ENCODE measurements around the gene SPATA20.

SPATA20 gene

DNA sequence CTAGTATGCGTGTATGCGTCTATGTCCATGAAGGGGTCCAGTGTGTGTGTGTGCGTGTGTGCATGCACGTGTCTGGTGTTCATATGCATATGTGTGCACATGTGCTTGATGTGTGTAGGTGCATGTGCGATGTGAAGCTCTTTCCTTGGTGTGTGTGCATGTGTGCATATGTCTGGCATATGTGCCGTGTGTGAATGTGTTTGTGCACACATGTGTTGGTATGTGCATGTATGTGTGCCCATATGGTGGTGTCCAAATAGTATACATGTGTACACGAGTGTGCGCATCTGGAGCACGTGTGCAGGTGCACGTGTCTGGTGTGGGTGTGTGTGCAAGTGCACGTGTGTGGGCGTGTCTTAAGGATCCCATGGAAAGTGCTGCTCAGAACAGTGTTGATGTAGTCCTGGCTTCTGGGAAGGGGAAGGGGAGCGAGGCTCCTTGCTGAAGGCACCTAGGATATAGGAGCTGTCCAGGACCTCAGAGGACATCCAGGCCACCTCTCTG is 30.5 kb downstream of the SPATA20 start:
- DNase-seq (ENCODE audit: low read depth in 2 of 2), result no peak

DNA sequence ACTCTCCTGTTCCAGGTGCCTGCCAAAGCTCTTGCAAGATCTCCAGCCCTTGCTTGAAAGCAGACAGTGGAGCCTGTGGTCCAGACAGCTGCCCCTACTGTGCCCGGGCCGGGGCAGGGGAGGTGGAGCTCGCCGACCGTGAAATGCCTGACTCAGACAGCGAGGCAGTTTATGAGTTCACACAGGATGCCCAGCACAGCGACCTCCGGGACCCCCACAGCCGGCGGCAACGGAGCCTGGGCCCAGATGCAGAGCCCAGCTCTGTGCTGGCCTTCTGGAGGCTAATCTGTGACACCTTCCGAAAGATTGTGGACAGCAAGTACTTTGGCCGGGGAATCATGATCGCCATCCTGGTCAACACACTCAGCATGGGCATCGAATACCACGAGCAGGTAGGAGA is 31.2 kb downstream of the SPATA20 start:
- no peak for DNase-seq (ENCODE audit: low read depth in 2 of 2)

DNA sequence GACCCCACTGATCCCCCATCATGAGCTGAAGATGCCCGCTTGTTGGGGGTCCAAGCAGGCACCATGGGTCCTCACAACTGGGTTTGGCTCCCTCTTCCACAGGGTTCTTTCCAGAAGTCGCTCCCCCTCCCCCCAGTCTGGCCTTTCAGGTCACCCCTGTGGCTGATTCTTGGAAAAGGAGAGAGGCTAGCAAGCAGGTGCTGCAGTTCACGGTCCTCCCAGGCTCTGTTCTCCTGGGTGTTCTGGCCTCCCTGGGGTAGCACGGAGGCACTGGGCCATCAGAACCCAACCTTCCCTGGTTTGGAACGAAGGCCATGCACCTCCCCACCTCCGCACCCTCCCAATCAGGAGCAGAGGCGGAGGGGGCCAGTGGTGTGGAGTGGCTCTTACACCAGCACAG is 32.4 kb downstream of the SPATA20 start:
- no peak for DNase-seq (ENCODE audit: low read depth in 2 of 2)

DNA sequence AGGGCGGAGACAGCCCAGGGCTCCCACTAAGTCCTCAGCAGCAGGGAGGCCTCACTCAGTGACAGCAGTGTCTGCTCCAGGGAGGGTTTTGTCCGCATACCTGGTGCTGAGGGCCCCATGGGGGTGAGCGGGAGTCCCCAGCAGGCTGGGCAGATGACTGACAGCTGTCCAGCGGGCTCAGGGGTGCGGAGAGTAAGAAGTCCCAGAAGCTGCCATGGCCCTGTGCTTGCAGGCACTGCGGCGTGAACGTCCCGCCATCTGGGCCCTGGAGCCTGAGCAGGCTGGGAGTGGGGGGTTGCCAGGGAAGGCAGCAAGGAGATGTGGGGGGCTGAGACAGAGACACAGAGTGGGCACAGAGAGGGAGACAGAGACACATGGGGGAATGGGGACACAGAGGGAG is 33.7 kb downstream of the SPATA20 start:
- DNase-seq (ENCODE audit: low read depth in 2 of 2), result no peak

DNA sequence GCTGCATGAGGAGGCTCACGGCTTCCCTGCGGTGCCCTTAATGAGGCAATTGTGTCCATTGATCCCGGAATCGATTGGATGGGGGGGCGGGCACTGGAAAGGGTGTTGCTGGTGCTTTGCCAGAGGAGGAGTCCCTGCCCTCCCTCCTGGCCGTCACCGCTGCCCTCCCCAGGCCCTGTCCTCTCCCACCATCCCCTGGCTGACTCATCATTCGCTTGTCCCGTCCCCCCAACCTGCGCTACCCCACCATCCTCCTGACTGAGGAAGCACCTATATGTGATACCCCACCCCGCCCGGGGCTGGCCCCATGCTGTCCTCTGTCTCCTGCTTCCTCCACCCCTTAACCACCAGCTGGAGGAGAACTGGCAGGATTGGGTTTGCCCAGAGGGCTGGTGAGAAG is 34.3 kb downstream of the SPATA20 start:
- no peak for DNase-seq (ENCODE audit: low read depth in 2 of 2)

DNA sequence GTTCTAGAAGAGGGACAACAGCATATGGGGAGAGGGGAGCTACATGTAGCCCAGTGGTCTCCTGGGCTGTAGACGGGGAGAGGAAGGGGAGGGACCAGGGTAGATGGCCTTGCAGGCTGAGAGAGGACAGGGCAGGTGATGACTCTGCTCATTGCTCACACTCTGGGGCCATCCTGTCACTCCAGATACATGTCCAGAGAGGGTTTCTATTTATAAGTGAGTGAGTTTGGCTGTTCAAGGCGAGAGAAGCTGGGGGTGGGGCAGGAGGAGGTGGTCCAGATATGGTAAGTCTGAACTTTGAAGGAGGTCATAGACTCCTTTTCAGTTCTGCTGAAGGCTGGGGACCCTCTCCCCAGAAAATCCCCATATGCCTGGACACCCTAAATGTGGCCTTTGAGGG is 35.8 kb downstream of the SPATA20 start:
- no peak for DNase-seq (ENCODE audit: low read depth in 2 of 2)

DNA sequence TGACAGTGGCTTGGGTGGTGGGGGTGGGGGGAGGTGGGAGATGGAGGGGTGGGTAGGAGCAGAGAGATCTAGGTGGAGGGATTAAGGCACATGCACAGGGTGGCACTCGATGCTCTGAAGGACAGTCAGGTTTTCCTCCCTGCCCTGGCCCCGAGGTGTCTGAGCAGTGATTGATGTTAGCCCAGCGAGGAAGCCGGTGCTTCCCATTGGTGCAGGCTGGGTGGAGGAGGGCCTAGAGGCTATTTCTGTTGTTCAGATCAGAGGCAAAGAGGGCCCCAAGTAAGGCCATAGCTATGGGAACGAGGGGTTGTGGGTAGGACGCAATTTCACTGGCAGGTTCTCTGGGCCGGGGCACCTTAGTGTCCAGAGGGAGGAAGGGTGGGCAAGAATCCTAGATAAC is 36.7 kb downstream of the SPATA20 start:
- DNase-seq (ENCODE audit: low read depth in 2 of 2), result no peak

DNA sequence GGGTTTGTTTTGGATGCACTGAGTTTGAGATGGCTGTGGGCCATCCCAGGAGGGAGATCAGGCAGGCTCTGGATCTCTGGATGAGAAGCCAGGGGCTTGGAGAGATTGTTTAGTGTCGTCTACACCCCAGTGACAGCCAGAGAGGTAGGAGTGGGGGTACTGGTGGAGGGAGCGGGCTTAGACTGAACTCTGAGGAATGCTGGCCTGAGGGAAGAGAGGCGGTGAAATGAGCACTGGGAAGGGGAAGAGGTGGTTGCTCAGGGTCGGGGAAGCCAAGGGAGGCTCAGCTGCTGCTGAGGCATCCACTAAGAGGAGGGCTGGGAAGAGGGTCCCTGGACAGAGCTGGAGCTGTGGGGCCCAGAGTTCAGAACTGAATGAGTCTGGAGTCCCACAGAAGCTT is 37.1 kb downstream of the SPATA20 start:
- DNase-seq (ENCODE audit: low read depth in 2 of 2), result no peak

DNA sequence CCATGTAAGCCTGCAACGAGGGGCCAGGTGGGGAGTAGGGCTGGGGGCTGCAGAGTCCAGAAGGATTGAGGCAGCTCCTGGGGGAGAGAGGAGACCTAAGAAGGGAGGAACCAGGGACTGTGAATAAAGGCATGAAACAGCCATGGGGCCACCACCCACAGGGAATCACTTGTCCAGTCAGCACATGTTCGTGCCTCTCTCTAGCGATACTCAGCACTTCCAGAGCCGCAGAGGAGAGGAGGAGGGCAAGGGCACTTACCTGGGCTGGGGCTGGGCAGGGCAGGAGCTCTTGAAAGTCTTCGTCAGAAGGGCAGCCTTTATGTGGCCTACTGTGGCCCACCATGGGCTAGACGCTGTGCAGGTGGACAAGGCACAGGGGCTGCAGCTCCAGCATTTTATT is 37.8 kb downstream of the SPATA20 start:
- DNase-seq (ENCODE audit: low read depth in 2 of 2), result no peak

DNA sequence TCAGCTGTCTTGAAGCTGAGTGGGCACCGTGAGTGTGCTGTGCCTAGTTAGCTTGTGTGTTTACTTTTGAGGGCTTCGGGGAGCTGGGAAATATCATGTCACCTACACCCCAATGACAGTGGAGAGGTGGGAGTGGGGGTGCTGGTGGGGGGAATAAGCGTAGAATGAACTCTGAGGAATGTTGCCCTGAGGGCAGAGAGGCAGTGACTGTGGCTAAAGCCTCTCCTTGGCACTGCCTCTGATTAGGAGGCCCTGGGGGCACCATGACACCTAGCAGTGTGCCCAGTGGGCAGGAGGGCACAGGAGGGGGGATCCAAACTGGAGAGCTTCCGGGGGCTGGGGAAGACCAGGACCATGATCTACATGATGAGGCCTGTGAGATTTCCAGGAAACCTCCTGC is 38.4 kb downstream of the SPATA20 start:
- no peak for DNase-seq (ENCODE audit: low read depth in 2 of 2)

DNA sequence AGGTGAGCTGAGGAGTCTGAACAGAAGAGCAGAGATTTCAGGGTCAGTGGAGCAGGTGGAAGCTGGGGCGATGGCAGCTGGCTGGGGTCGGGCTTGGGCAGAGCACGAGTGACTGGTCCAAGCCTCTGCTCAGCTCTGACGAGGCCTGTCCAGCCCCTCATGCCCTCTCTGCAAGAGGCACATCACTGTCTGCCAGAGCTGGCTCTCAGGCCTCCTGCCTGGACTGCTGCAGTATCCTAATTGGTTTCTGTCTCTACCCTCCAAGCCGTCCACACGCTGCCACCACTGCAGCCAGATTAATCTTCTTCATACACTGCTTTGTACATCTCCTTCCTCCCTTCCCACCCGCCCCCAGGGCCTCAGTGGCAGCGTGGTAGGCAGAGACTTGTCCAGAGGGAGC is 38.9 kb downstream of the SPATA20 start:
- no peak for DNase-seq (ENCODE audit: low read depth in 2 of 2)

DNA sequence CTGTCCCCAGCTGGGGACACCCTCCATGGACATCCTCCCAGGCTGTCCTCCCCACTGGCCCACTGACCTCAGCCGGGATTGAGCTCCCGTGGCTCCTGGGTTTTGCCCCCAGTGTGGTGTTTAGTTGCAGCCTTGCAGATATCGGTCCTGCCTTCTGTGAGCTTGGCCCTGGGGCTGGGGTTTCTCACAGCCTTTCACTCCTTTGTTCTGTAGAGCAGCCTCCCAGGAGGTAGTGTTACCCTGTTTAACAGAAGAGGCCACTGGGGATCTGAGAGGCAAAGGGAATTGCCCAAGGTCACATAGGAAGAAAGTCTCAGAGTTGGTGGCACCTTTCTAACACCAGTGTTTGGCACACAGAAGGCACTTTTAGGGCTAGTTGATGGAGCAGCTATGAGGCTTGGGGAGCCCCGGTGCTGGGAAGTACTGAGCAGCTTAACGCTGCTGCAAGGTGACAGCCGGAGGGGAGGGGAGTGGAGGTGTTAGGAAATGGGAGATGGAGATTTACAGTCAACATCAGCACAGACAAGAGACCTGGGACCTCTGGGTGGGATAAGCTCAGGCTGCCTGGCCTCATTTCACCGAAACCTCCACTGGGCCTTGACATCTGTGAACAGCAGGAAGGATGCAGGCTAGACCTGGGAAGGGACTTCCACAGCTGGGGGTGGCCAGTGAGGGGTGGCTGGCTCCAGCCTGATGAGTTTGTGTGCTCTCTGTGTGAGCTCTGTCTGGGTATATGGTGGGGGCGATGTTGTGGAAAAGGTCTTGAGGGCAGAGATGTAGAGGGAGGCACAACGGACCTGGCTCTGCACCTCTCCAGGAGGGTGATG is 39.7 kb downstream of the SPATA20 start:
- DNase-seq (ENCODE audit: low read depth in 2 of 2), result no peak

DNA sequence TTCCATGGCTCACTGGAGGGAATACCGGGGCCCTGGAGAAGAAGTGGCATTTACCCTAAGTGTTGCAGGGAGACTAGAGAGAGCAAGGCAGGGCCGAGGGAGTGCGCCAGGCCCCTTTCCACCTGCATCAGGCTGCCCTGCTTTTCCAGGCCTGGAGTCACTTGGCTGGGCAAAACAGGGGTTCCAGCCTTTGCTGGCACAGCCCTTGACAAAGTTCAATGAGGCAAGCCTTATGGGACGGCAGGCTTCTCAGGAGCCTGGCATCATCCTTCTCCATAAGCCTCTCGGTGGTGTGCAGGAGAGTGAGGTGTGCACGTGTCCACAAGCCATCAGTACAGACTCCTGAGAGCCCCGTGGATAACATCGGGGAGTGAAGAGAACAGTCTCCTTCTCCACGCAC is 40.6 kb downstream of the SPATA20 start:
- no peak for DNase-seq (ENCODE audit: low read depth in 2 of 2)

DNA sequence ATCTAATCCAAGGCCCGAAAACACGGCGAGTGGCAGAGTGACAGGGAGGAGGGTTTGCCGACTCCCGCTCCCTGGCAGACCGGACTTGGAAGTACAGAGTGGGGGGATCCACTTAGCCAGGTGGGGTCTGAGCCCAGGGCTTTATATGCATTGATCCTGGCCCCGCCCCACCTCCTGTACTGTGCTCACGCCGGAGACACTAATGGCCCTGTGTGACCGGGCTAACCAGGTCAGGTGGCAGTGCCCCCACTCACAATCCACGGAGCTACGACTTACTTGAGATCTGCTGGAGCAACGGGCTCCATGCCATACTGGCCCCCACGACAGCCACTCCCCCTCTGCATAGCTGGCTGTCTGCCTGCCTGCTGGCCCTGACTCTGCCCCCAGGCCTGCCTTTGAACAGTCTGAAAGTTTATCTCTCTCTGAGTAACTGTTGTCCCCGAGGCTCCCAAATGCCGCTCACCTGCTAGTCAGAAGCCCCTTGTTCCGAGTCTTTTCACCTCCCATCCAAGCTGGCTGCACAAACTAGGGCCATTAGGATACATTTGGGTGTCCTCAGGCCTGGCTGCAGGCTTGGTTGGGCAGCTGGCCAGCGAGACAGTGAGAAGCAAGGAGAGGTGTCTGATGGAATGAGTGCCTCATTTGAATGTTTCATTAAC is 41.5 kb downstream of the SPATA20 start:
- no peak for DNase-seq (ENCODE audit: low read depth in 2 of 2)

DNA sequence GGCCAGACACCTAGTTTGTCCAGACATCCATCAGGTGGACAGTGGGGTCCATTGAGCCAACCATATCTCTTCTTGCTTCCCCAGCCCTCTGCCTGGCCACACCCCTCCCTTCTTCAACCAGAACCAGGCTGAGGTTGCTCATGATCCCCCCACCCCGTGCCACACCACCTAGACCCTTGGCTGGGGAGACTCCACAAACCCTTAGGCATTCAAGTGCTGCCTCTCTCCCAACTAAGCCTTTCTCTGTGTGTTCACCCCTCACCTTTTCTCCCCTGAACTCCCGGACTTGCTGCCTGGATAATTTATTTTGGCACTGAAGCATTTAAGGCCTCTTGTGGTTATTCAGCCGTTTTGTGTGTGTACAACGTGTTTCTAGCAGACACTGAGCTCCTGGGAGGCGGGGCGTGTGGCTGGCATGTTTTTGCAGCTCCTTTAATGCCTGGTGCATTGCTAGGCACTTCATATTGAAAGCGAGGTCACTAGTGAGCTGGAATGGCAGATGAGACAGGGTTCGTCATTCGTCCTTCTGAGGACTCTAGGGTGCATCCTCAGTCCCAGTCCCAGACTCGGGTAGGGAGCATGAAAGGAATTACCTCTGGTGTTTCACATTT is 42.2 kb downstream of the SPATA20 start:
- no peak for DNase-seq (ENCODE audit: low read depth in 2 of 2)

DNA sequence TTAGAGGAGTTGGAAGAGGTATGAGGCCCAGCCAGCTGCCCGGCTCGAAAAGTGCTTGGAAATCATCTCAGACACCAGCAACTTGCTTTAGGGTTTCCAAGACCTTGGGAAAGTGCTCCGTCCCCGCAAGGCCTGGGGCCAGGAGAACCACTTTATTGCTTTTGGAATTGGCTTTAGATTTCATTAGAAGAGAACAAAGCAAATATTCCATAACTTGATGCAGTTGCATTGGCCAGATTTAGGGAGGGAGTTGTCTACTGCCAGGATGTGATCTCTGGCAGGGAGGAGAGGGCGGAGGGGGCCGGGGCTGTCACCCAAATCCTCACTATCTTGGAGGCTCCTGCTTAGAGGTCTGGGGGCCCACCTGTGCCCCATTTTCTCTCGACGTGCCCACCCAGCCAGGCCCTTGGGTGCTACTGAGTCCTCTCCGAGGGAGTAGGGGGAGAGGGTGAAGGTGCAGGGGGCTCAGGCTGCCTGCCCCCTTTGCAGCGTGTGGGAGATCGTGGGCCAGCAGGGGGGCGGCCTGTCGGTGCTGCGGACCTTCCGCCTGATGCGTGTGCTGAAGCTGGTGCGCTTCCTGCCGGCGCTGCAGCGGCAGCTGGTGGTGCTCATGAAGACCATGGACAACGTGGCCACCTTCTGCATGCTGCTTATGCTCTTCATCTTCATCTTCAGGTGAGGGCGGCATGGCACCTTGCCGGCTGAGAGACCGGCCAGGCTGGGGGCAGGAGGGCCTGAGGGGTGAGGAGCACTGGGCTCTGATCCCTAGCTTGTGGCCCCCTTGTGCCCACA is 44.2 kb downstream of the SPATA20 start:
- DNase-seq (ENCODE audit: low read depth in 2 of 2), result no peak

DNA sequence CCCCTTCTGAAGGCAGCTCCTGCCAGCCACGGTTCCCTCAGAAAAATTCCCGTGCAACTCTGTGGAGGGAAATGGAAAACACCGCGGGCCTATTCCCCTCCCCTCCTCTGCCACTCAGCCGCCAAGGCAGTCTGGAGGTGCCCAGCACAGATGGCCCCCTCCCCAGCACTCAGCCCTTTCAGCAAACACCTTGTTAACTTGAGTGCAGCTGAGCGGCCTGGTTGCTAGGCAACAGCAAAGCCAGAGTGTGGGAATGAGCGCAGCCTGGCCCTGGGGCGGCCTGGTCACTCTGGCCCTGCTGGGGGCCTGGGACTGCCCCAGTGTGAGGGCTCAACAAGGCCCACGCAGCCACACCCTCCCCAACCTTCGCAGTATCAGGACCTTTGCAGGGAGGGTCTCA is 46.3 kb downstream of the SPATA20 start:
- DNase-seq (ENCODE audit: low read depth in 2 of 2), result no peak

DNA sequence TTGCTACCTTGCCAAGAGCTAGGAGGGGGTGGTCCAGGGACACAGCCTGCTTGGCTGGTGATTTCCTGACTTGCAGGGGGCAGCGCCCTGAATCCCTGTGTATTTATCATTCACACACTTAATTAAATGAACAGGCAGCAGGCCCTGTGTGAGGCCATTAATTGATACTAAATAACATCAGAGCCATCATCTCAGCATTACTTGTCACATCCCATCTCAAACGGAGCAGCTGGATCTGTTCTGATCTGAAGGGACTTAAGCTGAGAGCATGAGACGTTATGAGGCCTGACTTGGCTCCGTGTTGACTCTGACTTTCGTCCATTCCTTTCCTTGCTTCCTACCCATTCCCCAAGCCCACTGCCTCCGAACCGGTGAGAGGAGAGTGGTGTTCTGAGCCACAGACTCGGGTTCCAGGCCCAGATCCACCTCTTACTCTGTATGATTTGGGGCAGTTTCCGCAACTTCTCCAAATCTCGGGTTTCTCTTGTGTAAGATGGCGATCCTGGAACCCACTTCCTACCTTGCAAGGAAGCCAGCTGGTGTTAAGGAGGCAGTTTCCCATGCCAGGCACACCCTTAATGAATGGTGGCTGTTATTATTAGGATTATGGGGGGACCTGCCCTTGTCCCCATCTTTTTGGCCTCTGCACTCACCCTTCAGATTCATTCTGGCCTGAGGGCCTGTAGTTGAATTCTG is 47.3 kb downstream of the SPATA20 start:
- no peak for DNase-seq (ENCODE audit: low read depth in 2 of 2)

DNA sequence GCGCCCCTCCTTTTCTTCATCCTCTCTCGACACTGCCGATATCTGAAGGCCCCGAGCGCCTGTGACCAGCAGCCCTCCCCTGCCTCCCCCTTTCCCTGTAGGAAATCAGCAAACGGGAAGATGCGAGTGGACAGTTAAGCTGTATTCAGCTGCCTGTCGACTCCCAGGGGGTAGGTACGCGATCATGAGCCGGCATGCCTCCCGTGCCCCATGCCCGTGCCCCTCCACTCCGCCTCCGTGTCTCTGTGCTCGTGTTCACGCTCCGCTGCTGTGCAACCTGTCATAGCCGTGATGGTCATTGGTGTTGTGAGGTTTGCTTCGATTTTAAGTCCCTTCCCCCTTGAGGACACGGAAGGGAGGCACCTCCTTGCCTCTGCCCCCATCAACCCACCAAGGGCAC is 47.9 kb downstream of the SPATA20 start:
- no peak for DNase-seq (ENCODE audit: low read depth in 2 of 2)

DNA sequence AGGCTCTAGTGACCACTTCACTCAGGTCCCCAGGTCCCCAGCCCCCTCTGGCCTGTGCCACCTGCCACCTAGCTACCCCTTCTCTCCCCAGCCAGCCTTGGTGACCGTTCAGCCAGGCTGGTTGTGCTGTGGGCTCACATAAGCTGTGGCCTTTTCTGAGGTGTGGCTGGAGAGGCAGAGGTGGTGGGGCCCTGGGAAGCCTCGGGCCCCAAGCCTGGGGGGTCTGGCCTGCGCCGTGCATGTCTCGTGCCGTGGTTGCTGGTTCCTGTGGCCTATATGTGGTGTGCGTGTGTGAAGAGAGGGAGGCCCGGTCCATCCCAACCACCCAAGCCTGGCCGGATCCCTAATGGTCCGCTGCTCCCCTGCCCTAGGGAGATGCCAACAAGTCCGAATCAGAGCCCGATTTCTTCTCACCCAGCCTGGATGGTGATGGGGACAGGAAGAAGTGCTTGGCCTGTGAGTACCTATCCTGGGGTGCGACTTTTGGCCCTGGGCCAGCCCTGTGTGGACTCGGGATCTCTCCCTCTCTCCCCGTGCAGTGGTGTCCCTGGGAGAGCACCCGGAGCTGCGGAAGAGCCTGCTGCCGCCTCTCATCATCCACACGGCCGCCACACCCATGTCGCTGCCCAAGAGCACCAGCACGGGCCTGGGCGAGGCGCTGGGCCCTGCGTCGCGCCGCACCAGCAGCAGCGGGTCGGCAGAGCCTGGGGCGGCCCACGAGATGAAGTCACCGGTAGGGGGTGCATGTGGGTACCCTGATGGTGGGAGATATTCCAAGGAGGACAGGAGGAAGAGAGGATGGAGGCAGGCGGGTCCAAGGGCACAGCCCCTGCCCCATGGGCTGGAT is 49.4 kb downstream of the SPATA20 start:
- DNase-seq (ENCODE audit: low read depth in 2 of 2), result no peak

DNA sequence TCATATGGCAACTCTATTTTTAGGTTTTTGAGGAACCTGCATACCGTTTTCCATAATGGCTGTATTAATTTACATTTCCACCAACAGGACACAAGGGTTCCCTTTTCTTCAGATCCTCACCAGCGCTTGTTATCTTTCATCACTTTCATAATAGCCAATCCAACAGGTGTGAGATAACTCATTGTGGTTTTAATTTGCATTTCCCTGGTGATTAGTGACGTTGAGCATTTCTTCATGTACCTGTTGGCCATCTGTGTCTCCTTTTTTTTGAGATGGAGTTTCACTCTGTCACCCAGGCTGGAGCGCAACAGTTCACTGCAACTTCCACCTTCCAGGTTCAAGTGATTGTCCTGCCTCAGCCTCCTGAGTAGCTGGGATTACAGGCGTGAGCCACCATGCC is 51.5 kb downstream of the SPATA20 start:
- DNase-seq (ENCODE audit: low read depth in 2 of 2), result no peak

All from stimulated activated CD8-positive, alpha-beta memory T cell treated with anti-CD3 and anti-CD28 coated beads, Interleukin-15, amount 100 ng/mL, for 48 hours (primary cell).